H9 (cell line): ENCODE results near the gene TSPAN18. TPM values are rescaled to one million over a fixed set of nuclear protein-coding genes. Genes with fewer than 3 reads are reported as not detected.

ENCODE experiments used
- DNase-seq: peaks from one replicate; pipeline ENCODE4 v3.0.0-alpha.2; 2017
- H2AFZ ChIP-seq: one replicate; pipeline ENCODE4 v1.6.1; 2013; ENCODE audit warnings: mild to moderate bottlenecking, low read length, control low read depth, moderate library complexity
- H2AK5ac ChIP-seq: 2 replicates; pipeline ENCODE4 v1.6.1; 2013; ENCODE audit warnings: low read length, control low read depth, mixed read lengths; ENCODE audit not compliant: insufficient read length
- H2BK120ac ChIP-seq: one replicate; pipeline ENCODE4 v1.6.1; 2013; ENCODE audit warnings: low read depth, mild to moderate bottlenecking, low read length, control low read depth, inconsistent platforms; ENCODE audit not compliant: poor library complexity, severe bottlenecking
- H2BK12ac ChIP-seq: 2 replicates; pipeline ENCODE4 v1.6.1; 2013; ENCODE audit warnings: low read length, control low read depth, mixed read lengths, low read depth; ENCODE audit not compliant: insufficient read length
- H2BK15ac ChIP-seq: 2 replicates; pipeline ENCODE4 v1.6.1; 2013; ENCODE audit warnings: low read depth, low read length, control low read depth
- H2BK20ac ChIP-seq: one replicate; pipeline ENCODE4 v1.6.1; 2013; ENCODE audit warnings: low read depth, mild to moderate bottlenecking, low read length, control low read depth, inconsistent platforms; ENCODE audit not compliant: poor library complexity, severe bottlenecking
- H2BK5ac ChIP-seq: 2 replicates; pipeline ENCODE4 v1.6.1; 2013; ENCODE audit warnings: low read length, control low read depth, mixed read lengths; ENCODE audit not compliant: insufficient read length
- H3K14ac ChIP-seq: 2 replicates; pipeline ENCODE4 v1.6.1; 2013; ENCODE audit warnings: low read length, control low read depth; ENCODE audit not compliant: insufficient read depth
- H3K18ac ChIP-seq: 2 replicates; pipeline ENCODE4 v1.6.1; 2013; ENCODE audit warnings: low read depth, mild to moderate bottlenecking, mixed read lengths, low read length, control low read depth; ENCODE audit not compliant: insufficient read length
- H3K23ac ChIP-seq: 2 replicates; pipeline ENCODE4 v1.6.1; 2013; ENCODE audit warnings: low read length, control low read depth, mixed read lengths, low read depth; ENCODE audit not compliant: insufficient read length
- H3K23me2 ChIP-seq: 2 replicates; pipeline ENCODE4 v1.6.1; 2013; ENCODE audit warnings: low read depth, mild to moderate bottlenecking, mixed read lengths, low read length, control low read depth; ENCODE audit not compliant: insufficient read length, poor library complexity, severe bottlenecking
- H3K27ac ChIP-seq: 2 replicates; pipeline ENCODE4 v1.5.1; 2013; ENCODE audit warnings: low read length, control low read depth, mixed read lengths, low read depth; ENCODE audit not compliant: insufficient read length
- H3K27me3 ChIP-seq: 2 replicates; pipeline ENCODE4 v1.6.1; 2013; ENCODE audit warnings: low read length, control low read depth, inconsistent platforms; ENCODE audit not compliant: insufficient read depth
- H3K4ac ChIP-seq: 2 replicates; pipeline ENCODE4 v1.6.1; 2013; ENCODE audit warnings: low read depth, mild to moderate bottlenecking, control low read depth, inconsistent platforms, low read length, moderate library complexity
- H3K4me1 ChIP-seq: 2 replicates; pipeline ENCODE4 v1.6.1; 2013; ENCODE audit warnings: low read length, control low read depth, inconsistent platforms; ENCODE audit not compliant: insufficient read depth
- H3K4me2 ChIP-seq: 2 replicates; pipeline ENCODE4 v1.6.1; 2013; ENCODE audit warnings: low read length, control low read depth, mixed read lengths; ENCODE audit not compliant: insufficient read length, insufficient read depth
- H3K56ac ChIP-seq: 2 replicates; pipeline ENCODE4 v1.6.1; 2013; ENCODE audit warnings: low read depth, mild to moderate bottlenecking, mixed read lengths, low read length, control low read depth; ENCODE audit not compliant: insufficient read length
- H3K79me1 ChIP-seq: 2 replicates; pipeline ENCODE4 v1.6.1; 2013; ENCODE audit warnings: low read depth, mild to moderate bottlenecking, moderate library complexity, low read length, control low read depth, inconsistent platforms; ENCODE audit not compliant: insufficient read depth, poor library complexity, severe bottlenecking
- H3K79me2 ChIP-seq: 2 replicates; pipeline ENCODE4 v1.6.1; 2013; ENCODE audit warnings: low read length, control low read depth, inconsistent platforms; ENCODE audit not compliant: insufficient read depth
- H3K9ac ChIP-seq: 2 replicates; pipeline ENCODE4 v1.6.1; 2013; ENCODE audit warnings: low read length, control low read depth, mixed read lengths; ENCODE audit not compliant: insufficient read length; ENCODE audit errors: extremely low read depth
- H3K9me3 ChIP-seq: one replicate; pipeline ENCODE4 v1.6.1; 2013; ENCODE audit warnings: low read depth, low read length, inconsistent platforms; ENCODE audit not compliant: control insufficient read depth
- H3T11ph ChIP-seq: one replicate; pipeline ENCODE4 v1.6.1; 2013; ENCODE audit warnings: mild to moderate bottlenecking, low read length, control low read depth, inconsistent platforms
- H4K20me1 ChIP-seq: one replicate; pipeline ENCODE4 v1.6.1; 2013; ENCODE audit not compliant: control insufficient read depth, insufficient read length, insufficient read depth
- H4K5ac ChIP-seq: 2 replicates; pipeline ENCODE4 v1.6.1; 2013; ENCODE audit warnings: low read depth, mild to moderate bottlenecking, mixed read lengths, low read length, control low read depth; ENCODE audit not compliant: insufficient read length
- H4K8ac ChIP-seq: replicated peaks from 2 replicates; pipeline ENCODE4 v1.6.1; 2013; ENCODE audit warnings: low read length, control low read depth, mixed read lengths, low read depth; ENCODE audit not compliant: insufficient read length
- H4K91ac ChIP-seq: 2 replicates; pipeline ENCODE4 v1.6.1; 2013; ENCODE audit warnings: low read depth, mild to moderate bottlenecking, moderate library complexity, mixed read lengths, low read length, control low read depth; ENCODE audit not compliant: insufficient read length
- H3K27ac Mint-ChIP-seq, 3 experiments: 2 replicates in 2 of 3; 3 replicates in 1 of 3; pipeline ENCODE4 v1.8.0; 2020 to 2021; ENCODE audit warnings: mixed read lengths in 3 of 3, mild to moderate bottlenecking in 1 of 3, moderate library complexity in 1 of 3
- H3K27me3 Mint-ChIP-seq: 2 replicates; pipeline ENCODE4 v1.8.0; 2021; ENCODE audit warnings: low read depth, mild to moderate bottlenecking, moderate library complexity, mixed read lengths
- H3K36me3 Mint-ChIP-seq, 3 experiments: 2 replicates in 2 of 3; 3 replicates in 1 of 3; pipeline ENCODE4 v1.8.0; 2020 to 2021; ENCODE audit warnings: low read depth in 3 of 3, mixed read lengths in 3 of 3; ENCODE audit not compliant: insufficient read depth in 1 of 3
- H3K4me1 Mint-ChIP-seq, 2 experiments: 2 replicates each; pipeline ENCODE4 v1.8.0; 2020; ENCODE audit warnings: mixed read lengths in 2 of 2
- H3K4me3 Mint-ChIP-seq, 2 experiments: 2 replicates in 1 of 2; 3 replicates in 1 of 2; pipeline ENCODE4 v1.8.0; 2020 to 2021; ENCODE audit warnings: mild to moderate bottlenecking in 2 of 2, mixed read lengths in 2 of 2, moderate library complexity in 1 of 2
- H3K9me3 Mint-ChIP-seq, 2 experiments: 2 replicates in 1 of 2; 3 replicates in 1 of 2; pipeline ENCODE4 v1.8.0; 2020; ENCODE audit warnings: mild to moderate bottlenecking in 2 of 2, mixed read lengths in 2 of 2, moderate library complexity in 1 of 2
- WGBS: extraction: QIAGEN DNeasy Blood & Tissue Kit; methylation state at CpG from one replicate; pipeline ENCODE4 v1.1.7; 2013; ENCODE audit warnings: missing lambda C conversion rate, low lambda C conversion rate, mixed read lengths; ENCODE audit not compliant: insufficient read length; ENCODE audit errors: extremely low coverage; 5-methylcytosine and 5-hydroxymethylcytosine counted together
- total RNA-seq: library from RNA; stranded (reverse); gene quantifications from 2 replicates; pipeline ENCODE4 v1.2.1, GENCODE V29; 2021
- TF ChIP-seq, protein P1 (sequence below): fragments of 200-600 bp; sonication (generic); conservative IDR thresholded peaks from 3 replicates; pipeline ENCODE4 v1.8.0; 2021; ENCODE audit warnings: antibody characterized with exemption, mild to moderate bottlenecking

The TSPAN18 gene
- total RNA-seq, 1 experiment from 2014 or later = 25.3 TPM

GRCh38 chr11:44944853-44945235 is 218.1 kb downstream of the TSPAN18 start:
- H4K20me1 ChIP-seq = no peaks in the 10 kb centered on the region
- H3T11ph ChIP-seq = no peak overlapping the region
- no peak overlapping the region for H3K14ac ChIP-seq
- no peak overlapping the region for H3K27ac ChIP-seq
- H3K18ac ChIP-seq = no peak overlapping the region
- no peak overlapping the region for H3K4ac ChIP-seq
- H3K27me3 ChIP-seq = no peaks in the 10 kb centered on the region
- H3K79me1 ChIP-seq = no peaks in the 10 kb centered on the region
- DNase-seq = peak; percentile 63
- no peak overlapping the region for H2BK20ac ChIP-seq
- peaks cover 4% of the 10 kb centered on the region for H3K23me2 ChIP-seq
- no peak overlapping the region for H2BK15ac ChIP-seq
- H3K79me2 ChIP-seq = no peaks in the 10 kb centered on the region
- Mint-ChIP-seq H3K36me3 (peaks cover 2 to 31% (median 30%) of the 10 kb centered on the region in 3 experiments; a peak in 6 of 7 replicates), H3K4me1 (peaks cover 54 to 80% of the 10 kb centered on the region in 2 experiments), H3K9me3 (peaks cover 0 to 3% of the 10 kb centered on the region in 2 experiments; a peak in 2 of 5 replicates), H3K27ac (peak overlapping the region; percentile 57 to 88 (median 82); a peak in 5 of 7 replicates), H3K27me3 (no peaks in the 10 kb centered on the region; the same call in 1 of the 2 replicates), H3K4me3 (peak overlapping the region in 1 of 2 experiments; percentile 50; a peak in 3 of 5 replicates)
- H3K9me3 ChIP-seq = no peaks in the 10 kb centered on the region
- WGBS = no CpG with 5 or more reads among the region's 3 CpGs
- H3K9ac ChIP-seq = no peak overlapping the region
- no peak overlapping the region for H3K56ac ChIP-seq
- no peak overlapping the region for H4K8ac ChIP-seq
- H3K4me1 ChIP-seq = peaks cover 2% of the 10 kb centered on the region; the same call in 1 of the 2 replicates
- H2AFZ ChIP-seq = no peak overlapping the region
- no peak overlapping the region for H2AK5ac ChIP-seq
- TF ChIP-seq, protein P1, sequence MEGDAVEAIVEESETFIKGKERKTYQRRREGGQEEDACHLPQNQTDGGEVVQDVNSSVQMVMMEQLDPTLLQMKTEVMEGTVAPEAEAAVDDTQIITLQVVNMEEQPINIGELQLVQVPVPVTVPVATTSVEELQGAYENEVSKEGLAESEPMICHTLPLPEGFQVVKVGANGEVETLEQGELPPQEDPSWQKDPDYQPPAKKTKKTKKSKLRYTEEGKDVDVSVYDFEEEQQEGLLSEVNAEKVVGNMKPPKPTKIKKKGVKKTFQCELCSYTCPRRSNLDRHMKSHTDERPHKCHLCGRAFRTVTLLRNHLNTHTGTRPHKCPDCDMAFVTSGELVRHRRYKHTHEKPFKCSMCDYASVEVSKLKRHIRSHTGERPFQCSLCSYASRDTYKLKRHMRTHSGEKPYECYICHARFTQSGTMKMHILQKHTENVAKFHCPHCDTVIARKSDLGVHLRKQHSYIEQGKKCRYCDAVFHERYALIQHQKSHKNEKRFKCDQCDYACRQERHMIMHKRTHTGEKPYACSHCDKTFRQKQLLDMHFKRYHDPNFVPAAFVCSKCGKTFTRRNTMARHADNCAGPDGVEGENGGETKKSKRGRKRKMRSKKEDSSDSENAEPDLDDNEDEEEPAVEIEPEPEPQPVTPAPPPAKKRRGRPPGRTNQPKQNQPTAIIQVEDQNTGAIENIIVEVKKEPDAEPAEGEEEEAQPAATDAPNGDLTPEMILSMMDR = no peak
- H3K4me2 ChIP-seq = no peak overlapping the region
- no peak overlapping the region for H4K5ac ChIP-seq
- no peak overlapping the region for H3K23ac ChIP-seq
- no peak overlapping the region for H2BK120ac ChIP-seq
- H2BK5ac ChIP-seq = no peak overlapping the region
- no peak overlapping the region for H4K91ac ChIP-seq
- H2BK12ac ChIP-seq = no peak overlapping the region
